Posterior vena cava (tissue), 2 donors: ENCODE results near the gene MAB21L4. TPM values are rescaled to one million over a fixed set of nuclear protein-coding genes. Genes with fewer than 3 reads are reported as not detected.

Source experiments
- DNase-seq: peaks from one replicate; pipeline ENCODE4 v3.0.0-alpha.2; 2020; ENCODE audit warnings: low spot score
- intact Hi-C, 2 donors: fragments of 100-400 bp; cut with DNase I; formaldehyde crosslinking; loops; one replicate each; pipeline versions ENCODE4 v1.14.1 to v1.14.2; 2022 to 2023
- total RNA-seq, 2 donors: library from RNA; stranded (reverse); fragmentation: NEBNext Ultra II Directional; extraction: Animal tissue kit (Norgen Biotek cat#: 25700); gene quantifications; one replicate each; pipeline ENCODE4 v1.2.1, GENCODE V29; 2021
- donor health status: DM: yes; HTN: yes; CAD: no.
- donor health status: DM: yes; HTN: yes; CAD: no.

Gene MAB21L4
- total RNA-seq, 2 donors from 2014 or later = not detected

DNA sequence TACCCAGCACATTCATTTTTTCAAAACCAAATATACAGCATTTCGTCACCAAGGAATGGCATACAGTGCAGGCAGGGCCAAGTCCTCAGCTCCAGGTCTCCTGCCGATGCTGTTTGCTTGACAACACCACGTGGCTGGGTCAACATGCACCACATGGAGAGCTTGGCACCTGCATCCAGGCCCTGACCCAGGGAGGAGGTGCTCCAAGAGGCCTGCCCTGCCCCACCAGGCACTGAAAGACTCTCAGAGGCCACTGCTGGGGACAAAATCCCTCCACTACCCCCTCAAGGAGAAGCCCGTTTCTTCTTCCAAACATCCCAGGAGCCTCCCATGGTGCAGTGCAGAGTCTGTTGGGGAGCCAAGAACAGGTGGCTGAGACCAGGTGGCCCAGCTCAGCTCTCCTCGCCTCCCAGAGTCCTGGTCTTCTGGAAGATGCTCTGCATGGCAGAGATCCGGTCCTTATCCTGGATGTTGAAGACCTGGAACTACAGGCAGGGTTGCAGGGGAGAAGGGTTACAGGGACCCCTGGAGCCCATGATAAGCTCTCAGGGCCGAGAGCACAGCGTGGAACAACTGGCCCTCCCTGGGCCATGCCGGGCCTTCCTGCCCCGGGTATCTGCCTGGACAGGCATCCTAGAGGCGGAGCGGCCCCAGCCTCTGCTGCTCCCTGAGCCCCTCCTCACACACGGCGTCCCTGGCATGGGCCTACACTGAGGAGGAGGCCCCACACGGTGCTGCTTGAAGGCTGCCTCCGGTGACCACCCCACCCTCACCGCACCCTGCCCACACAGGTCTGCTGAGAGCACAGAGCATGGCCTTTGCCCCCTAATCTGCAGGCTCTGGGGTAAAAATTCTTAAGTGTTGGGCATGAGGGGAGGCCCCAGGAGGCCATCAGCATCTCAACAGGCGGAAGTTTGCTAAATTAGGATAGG lies 9.0 kb downstream of the MAB21L4 start:
- intact Hi-C loops = no loop called here
- no peak for DNase-seq

- intact Hi-C loops = no loop called here
- peak; percentile 7 for DNase-seq
Measured at GRCh38 chr2:240886023-240886565, 9.9 kb downstream of the MAB21L4 start.

GRCh38 chr2:240885566-240885965 lies 10.4 kb downstream of the MAB21L4 start:
- intact Hi-C loops = no loop called here
- peak; percentile 31 for DNase-seq

DNA sequence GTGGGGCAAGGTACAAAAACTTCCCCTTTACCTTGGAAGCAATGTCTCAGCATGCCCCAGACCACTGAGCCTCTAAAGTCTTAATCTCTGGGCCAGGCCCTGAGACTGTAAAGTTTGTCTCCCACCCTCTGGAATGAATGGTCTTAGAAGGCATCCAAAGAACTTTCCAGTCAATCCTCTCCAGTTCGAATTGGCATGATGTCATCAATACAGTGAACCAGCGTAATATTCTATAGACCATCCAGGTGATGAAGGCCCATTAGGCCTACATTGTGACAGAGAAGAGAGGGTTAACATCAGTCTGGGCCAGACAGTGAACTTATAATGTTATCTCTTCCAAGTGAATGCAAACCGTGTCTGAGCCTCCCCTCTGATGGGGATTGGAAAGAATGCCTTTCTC lies 11.2 kb downstream of the MAB21L4 start:
- intact Hi-C loops = no loop called here

GRCh38 chr2:240884221-240884620 lies 11.7 kb downstream of the MAB21L4 start:
- intact Hi-C loops = no loop called here
- DNase-seq = peak; percentile 61

More for the DNA sequence above, 11.2 kb downstream of the MAB21L4 start:
- DNase-seq = no peak

DNA sequence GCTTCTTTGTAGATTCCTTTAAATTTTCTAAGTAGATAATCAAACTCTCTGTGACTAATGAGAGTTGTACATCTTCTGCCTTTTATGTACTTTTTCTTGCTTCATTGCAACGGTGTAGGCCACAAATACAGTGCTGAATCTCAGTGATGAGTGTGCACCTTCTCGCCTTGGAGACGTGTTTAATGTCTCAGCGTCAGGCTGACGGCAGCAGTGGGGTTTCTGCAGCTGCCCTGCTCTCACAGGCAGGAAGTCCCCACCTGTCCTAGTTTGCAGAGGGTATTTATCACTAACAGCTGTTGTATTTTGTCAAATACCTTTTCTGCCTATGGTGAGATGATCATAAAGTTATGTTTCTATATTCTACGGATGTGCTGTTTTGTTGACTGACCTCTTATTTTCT lies 14.0 kb downstream of the MAB21L4 start:
- intact Hi-C loops = no loop called here
- peak; percentile 57 for DNase-seq

DNA sequence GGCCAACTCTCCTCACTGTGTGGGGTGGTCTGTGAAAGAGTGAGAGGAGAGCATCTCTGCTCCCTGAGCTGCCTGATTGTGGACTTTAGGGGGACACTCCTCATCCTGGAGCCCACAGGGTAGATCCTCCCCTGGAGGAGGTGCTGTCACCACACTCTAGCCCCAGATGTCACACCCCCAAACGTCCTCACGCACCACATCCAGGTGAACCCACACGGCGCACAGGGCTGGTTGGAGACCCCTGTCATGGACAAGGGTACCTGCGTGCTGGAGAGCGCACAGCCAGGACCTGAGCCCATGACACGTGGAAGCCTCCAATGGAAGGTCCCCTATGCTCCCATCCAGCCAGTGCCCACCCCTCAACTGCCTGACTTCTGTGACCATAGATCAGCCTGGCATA lies 16.9 kb downstream of the MAB21L4 start:
- peak; percentile 36 for DNase-seq
- intact Hi-C loops = no loop called here

DNA sequence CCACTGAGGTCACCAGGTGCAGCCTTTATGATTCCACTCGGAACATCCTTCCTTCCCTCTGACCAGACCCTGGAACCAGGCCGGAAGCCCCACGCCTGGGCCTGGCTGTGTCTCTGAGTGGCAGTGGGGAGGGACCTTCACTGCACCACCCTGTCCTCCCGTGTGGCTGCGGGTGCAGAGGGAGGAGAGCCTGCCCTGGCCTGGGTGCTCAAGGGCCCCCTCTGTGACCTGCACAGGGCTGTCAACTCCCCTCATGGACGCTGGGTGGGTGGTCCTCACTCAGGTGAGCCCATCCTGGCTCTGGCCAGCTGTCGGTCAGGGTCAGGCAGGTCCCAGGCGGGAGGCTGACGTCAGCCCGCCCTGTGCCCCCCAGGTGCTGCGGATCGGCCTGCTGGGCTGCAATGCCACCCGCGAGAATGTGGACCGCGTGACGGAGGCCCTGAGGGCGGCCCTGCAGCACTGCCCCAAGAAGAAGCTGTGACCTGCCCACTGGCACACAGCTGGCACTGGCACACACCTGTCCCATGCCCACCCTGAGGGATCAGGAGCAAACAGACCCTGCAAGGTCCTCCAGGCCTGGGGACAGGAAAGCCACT lies 17.5 kb downstream of the MAB21L4 start:
- peak; percentile 73 for DNase-seq
- intact Hi-C loops = no loop called here

GRCh38 chr2:240877460-240878340 lies 18.3 kb downstream of the MAB21L4 start:
- intact Hi-C loops = no loop called here
- DNase-seq = peak; percentile 73

- intact Hi-C loops = no loop called here
- peak; percentile 73 for DNase-seq
Measured at GRCh38 chr2:240876475-240877251, 19.3 kb downstream of the MAB21L4 start.

DNA sequence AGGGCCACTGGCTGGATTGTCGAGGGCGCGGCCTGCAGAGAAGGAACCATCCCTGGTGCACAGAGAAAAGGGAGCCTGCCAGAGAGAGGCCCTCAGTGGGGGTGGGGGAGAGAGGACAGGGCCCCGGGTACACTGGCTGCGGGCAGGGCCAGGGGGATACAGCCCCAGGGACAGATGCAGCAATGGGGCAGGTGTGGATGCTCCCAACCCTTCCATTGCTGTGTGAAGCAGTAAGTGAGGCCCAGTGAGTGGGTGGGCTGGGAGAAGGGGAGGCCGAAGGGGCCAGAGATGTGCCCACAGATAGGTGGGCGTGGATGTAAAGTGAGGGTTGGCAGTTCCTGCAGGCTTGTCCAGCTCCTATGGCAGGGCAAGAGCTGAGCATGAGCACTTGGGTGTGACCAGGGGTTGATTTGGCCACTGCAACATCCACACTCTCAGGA lies 19.9 kb downstream of the MAB21L4 start:
- intact Hi-C loops = no loop called here
- DNase-seq = no peak

- intact Hi-C loops = no loop called here
- peak; percentile 69 for DNase-seq
Measured at GRCh38 chr2:240875228-240876034, 20.5 kb downstream of the MAB21L4 start.

DNA sequence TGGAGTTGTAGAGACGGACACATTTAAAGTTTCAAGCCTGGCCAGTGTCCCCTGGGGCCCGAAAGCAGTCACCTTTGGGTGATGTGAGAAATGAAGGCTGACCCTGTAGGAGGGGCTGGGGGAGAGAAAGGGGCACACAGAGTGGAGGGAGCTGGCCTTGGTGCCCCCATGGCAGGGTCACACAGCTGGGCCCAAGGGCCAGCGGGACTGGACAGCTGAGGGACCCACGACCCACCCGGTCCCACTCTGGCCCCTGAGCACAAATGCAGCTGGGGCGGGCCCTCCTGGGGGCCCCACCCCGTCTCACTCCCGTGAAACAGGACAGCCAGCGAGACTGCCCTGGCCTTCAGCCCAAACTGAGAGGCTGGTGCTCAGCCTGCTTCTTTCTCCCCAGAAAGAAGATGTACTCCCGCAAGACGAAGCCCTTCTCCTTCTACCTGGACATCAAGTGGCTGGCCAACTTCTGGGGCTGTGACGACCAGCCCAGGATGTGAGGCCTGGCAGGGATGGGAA lies 21.2 kb downstream of the MAB21L4 start:
- intact Hi-C loops = no loop called here

GRCh38 chr2:240873805-240874714 lies 21.9 kb downstream of the MAB21L4 start:
- intact Hi-C loops = no loop called here
- DNase-seq = peak; percentile 52

More for the DNA sequence above, 21.2 kb downstream of the MAB21L4 start:
- no peak for DNase-seq

GRCh38 chr2:240873098-240873788 lies 22.7 kb downstream of the MAB21L4 start:
- intact Hi-C loops = no loop called here

More at GRCh38 chr2:240873098-240873788, 22.7 kb downstream of the MAB21L4 start:
- DNase-seq = peak; percentile 52
